Ascending aorta (tissue), 2 donors: ENCODE measurements around the gene CACNA1B. TPM values are rescaled to one million over a fixed set of nuclear protein-coding genes. Genes with fewer than 3 reads are reported as not detected.

ENCODE experiments used
- DNase-seq, 2 donors: peaks; one replicate each; pipeline ENCODE4 v3.0.0-alpha.2; 2019; ENCODE audit warnings: low spot score in 2 of 2
- H3K27ac ChIP-seq, 2 donors: fragments of 200-600 bp; sonication (generic); one replicate each; pipeline ENCODE4 v1.5.1; 2016 to 2017; ENCODE audit warnings: mild to moderate bottlenecking in 1 of 2
- H3K27me3 ChIP-seq: fragments of 200-600 bp; sonication (generic); one replicate; pipeline ENCODE4 v1.5.1; 2017
- H3K36me3 ChIP-seq, 2 donors: fragments of 200-600 bp; sonication (generic); one replicate each; pipeline ENCODE4 v1.5.1; 2016
- H3K4me1 ChIP-seq, 2 donors: fragments of 200-600 bp; sonication (generic); one replicate each; pipeline ENCODE4 v1.5.1; 2016 to 2017; ENCODE audit warnings: mild to moderate bottlenecking in 1 of 2
- H3K4me3 ChIP-seq, 2 donors: fragments of 200-600 bp; sonication (generic); one replicate each; pipeline ENCODE4 v1.5.1; 2016 to 2017; ENCODE audit warnings: mild to moderate bottlenecking in 1 of 2
- H3K9me3 ChIP-seq, 2 donors: fragments of 200-600 bp; sonication (generic); one replicate each; pipeline ENCODE4 v1.5.1; 2016
- intact Hi-C: fragments of 100-400 bp; cut with DNase I; formaldehyde crosslinking; loops from one replicate; pipeline ENCODE4 v1.15.1; 2023
- total RNA-seq: library from RNA; depleted of rRNA; stranded (reverse); fragments of >200 nt; gene quantifications from one replicate; pipeline ENCODE4 v1.1.0, GENCODE V29; 2016
- TF ChIP-seq, protein P1 (sequence below), 3 experiments: fragments of 200-600 bp in 2 of 3; fragments of 450-650 bp in 1 of 3; sonication (generic) in 2 of 3; IDR thresholded peaks; one replicate each; pipeline ENCODE4 v1.5.1; 2016 to 2019; ENCODE audit warnings: antibody characterized with exemption in 3 of 3, mild to moderate bottlenecking in 1 of 3, moderate library complexity in 1 of 3

CACNA1B gene
- total RNA-seq, 1 donor from 2014 or later, result not detected

DNA sequence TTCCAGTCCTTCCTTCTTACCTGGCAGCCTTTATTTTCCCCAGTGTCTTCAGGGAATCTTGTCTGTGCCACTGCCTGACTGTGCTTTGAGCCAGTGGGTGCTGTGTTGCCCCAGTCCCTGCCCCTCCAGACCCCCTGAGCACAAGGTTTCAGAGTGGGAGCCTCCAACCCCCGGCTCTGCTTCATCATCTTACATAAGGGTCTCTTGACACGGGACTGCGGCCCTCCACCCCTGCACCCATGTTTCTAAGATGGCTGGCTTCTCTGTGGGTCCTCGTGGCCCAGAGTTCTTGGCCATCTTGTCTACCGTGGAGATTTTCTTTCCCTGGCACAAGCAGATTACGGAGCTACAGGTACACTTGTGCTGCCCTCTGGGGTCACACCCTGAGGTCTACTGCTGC is 194.1 kb downstream of the CACNA1B start:
- TF ChIP-seq, protein P1, sequence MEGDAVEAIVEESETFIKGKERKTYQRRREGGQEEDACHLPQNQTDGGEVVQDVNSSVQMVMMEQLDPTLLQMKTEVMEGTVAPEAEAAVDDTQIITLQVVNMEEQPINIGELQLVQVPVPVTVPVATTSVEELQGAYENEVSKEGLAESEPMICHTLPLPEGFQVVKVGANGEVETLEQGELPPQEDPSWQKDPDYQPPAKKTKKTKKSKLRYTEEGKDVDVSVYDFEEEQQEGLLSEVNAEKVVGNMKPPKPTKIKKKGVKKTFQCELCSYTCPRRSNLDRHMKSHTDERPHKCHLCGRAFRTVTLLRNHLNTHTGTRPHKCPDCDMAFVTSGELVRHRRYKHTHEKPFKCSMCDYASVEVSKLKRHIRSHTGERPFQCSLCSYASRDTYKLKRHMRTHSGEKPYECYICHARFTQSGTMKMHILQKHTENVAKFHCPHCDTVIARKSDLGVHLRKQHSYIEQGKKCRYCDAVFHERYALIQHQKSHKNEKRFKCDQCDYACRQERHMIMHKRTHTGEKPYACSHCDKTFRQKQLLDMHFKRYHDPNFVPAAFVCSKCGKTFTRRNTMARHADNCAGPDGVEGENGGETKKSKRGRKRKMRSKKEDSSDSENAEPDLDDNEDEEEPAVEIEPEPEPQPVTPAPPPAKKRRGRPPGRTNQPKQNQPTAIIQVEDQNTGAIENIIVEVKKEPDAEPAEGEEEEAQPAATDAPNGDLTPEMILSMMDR (IDR thresholded peaks at IDR 0.05), result no peak
- Histone ChIP-seq H3K4me3 (no peak overlapping the region), H3K27ac (no peak overlapping the region), H3K9me3 (no peaks in the 10 kb centered on the region), H3K4me1 (no peaks in the 10 kb centered on the region), H3K27me3 (no peaks in the 10 kb centered on the region), H3K36me3 (no peaks in the 10 kb centered on the region)
- intact Hi-C loops, result no loop called here
- DNase-seq, result no peak

DNA sequence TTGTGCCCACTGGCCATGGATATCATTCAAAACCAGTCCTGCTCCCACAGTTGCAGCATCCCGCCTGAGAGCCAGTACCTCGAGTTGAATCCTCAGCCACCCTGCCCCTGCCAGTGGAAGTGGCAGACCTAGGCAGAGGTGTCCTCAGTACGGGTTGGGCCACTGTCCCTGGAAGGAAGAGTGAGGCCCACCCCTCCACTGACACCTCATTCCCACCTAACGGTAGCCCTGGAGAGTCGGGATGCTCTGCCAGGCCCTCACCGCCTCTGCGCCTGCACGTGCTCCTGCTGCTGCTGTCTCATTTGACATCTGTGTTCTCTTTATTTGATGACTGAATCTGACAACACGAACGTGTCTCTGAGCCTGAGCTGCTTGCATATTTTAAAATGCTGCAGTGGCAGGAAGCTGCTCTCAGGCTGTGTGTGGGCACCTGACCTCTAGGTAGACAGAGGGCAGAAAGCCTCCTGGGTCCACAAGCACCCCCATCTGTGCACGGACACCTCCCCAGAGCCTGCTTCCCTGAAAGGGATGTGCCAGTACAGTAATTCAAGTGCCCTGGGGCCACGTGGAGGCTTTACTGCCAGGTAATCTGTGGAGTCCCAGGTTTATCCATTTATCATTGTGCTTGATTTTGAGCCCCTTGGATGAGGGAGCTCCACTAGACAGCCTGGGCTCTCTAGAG is 194.7 kb downstream of the CACNA1B start:
- Histone ChIP-seq H3K36me3 (no peaks in the 10 kb centered on the region), H3K4me1 (no peaks in the 10 kb centered on the region), H3K27ac (no peak overlapping the region), H3K4me3 (no peak overlapping the region), H3K27me3 (no peaks in the 10 kb centered on the region), H3K9me3 (no peaks in the 10 kb centered on the region)
- no peak for DNase-seq
- intact Hi-C loops, result no loop called here
- TF ChIP-seq, protein P1 (IDR thresholded peaks at IDR 0.05), result no peak

DNA sequence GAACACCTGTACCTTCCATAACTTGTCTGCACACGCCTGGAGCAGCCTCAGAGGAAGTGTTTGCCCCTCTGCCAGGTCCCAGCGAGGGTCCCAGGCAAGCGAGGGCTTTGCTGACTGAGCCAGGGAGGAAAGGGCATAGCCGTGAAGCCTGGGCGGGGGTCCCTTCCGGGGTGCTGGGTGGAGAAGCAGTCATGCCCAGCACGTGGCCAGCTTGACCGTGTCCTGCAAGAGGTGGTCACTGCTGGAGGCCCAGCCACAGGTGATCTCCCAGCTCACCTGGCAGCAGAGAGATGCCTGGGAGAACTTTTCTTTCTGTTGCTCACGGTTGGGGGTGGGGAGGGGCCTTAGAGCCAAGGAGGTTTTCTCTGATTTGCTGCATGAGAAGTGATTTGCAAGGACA is 195.3 kb downstream of the CACNA1B start:
- Histone ChIP-seq H3K36me3 (no peaks in the 10 kb centered on the region), H3K9me3 (no peaks in the 10 kb centered on the region), H3K4me1 (no peaks in the 10 kb centered on the region), H3K27ac (no peak overlapping the region), H3K27me3 (no peaks in the 10 kb centered on the region), H3K4me3 (no peak overlapping the region)
- DNase-seq, result no peak
- intact Hi-C loops, result no loop called here
- TF ChIP-seq, protein P1 (IDR thresholded peaks at IDR 0.05), result no peak

DNA sequence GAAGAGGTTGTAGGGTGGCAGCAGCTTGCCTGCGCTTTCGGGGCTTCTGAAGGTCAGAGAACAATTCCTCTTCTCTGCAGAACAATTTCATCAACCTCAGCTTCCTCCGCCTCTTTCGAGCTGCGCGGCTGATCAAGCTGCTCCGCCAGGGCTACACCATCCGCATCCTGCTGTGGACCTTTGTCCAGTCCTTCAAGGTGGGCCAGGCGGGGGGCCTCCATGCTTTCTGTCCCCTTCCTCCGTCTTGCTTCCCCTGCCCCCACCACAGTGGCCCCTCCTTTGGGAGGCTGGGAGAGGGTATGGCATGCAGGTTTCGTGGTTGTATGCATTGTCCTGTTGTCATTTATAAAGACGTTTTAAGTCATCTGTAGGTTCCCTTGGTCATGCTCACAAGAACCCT is 195.8 kb downstream of the CACNA1B start:
- intact Hi-C loops, result no loop called here
- no peaks in the 10 kb centered on the region for H3K27me3 ChIP-seq
- DNase-seq, result no peak

DNA sequence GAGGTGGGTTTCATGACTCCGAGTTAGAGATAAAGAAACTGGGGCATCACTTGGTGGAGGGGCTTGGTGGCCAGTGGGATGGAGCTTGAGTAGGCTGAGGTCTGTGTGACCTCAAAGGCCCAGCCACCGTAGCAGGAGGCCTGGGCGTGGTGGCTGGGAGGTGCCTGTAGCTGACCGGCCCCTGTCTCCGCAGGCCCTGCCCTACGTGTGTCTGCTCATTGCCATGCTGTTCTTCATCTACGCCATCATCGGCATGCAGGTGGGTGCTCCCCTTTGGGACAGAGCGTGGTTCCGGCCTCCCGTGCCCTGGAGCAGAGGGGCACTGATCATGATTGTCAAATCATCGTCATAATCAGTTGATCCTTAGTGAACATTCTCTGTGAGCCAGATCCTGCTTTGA is 196.2 kb downstream of the CACNA1B start:
- Histone ChIP-seq H3K9me3 (no peaks in the 10 kb centered on the region), H3K36me3 (no peaks in the 10 kb centered on the region), H3K4me1 (no peaks in the 10 kb centered on the region), H3K4me3 (no peak overlapping the region), H3K27ac (no peak overlapping the region), H3K27me3 (no peaks in the 10 kb centered on the region)
- intact Hi-C loops, result no loop called here
- TF ChIP-seq, protein P1 (IDR thresholded peaks at IDR 0.05), result no peak
- DNase-seq, result no peak

More for the DNA sequence above, 195.8 kb downstream of the CACNA1B start:
- H3K36me3 ChIP-seq, result no peaks in the 10 kb centered on the region
- TF ChIP-seq, protein P1 (IDR thresholded peaks at IDR 0.05), result no peak
- no peak overlapping the region for H3K27ac ChIP-seq
- no peaks in the 10 kb centered on the region for H3K4me1 ChIP-seq
- H3K4me3 ChIP-seq, result no peak overlapping the region
- H3K9me3 ChIP-seq, result no peaks in the 10 kb centered on the region

DNA sequence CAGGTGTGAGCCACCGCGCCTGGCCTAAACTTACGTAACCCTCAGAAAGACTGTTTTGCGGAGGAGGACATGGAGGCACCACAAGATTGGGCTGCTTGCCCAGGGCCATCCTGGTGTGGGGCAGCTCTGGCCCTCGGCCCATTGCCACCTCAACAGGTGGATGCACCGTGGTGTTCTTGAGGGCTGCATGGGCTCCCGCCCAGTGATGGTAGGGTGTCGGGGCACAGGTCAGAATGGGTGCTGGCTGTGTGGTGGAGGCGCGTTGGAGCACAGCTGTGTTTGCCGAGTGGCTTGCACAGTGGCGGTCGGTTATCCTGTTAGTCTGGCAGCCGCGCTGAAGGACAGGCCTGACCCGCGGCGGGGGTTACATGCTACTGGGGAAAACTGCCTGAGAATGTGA is 196.9 kb downstream of the CACNA1B start:
- Histone ChIP-seq H3K36me3 (no peaks in the 10 kb centered on the region), H3K27ac (no peak overlapping the region), H3K4me1 (no peaks in the 10 kb centered on the region), H3K4me3 (no peak overlapping the region), H3K9me3 (no peaks in the 10 kb centered on the region), H3K27me3 (no peaks in the 10 kb centered on the region)
- intact Hi-C loops, result no loop called here
- no peak for DNase-seq
- TF ChIP-seq, protein P1 (IDR thresholded peaks at IDR 0.05), result no peak
